PC-3 (cell line): ENCODE measurements around the gene TMEM79.

Experiments
- CTCF ChIP-seq: fragments of 300-600 bp; sonication (generic); conservative IDR thresholded peaks from 2 replicates; pipeline ENCODE4 v1.5.1; 2017; ENCODE audit warnings: antibody characterized with exemption, low read depth, mild to moderate bottlenecking, low read length
- EZH2phosphoT487 ChIP-seq: fragments of 300-600 bp; sonication (generic); IDR thresholded peaks from 2 replicates; pipeline ENCODE4 v1.6.1; 2018; ENCODE audit warnings: mild to moderate bottlenecking, antibody characterized with exemption, low read length, borderline replicate concordance

GRCh38 chr1:156249593-156249992 lies 34.5 kb upstream of the TMEM79 start:
- TF ChIP-seq CTCF = no peak
- TF ChIP-seq EZH2phosphoT487 = no peak
